DND-41 (cell line): ENCODE results near the gene CTXN1.
"Not testable (repeated sequence)": the region's sequence is repeated elsewhere in the genome, so short reads cannot be mapped to it uniquely, and the experiment has no call there.

Experiments used
- ATAC-seq: fragments of 200-7000 bp; cut with Tn5 transposase; 3 replicates; pipeline ENCODE4 v1.9.1; 2021; ENCODE audit warnings: low read depth; ENCODE audit not compliant: insufficient read depth
- DNase-seq: peaks from one replicate; pipeline ENCODE4 v3.0.0-alpha.2; 2020
- H2AFZ ChIP-seq: 2 replicates; pipeline ENCODE4 v1.6.0; 2012; ENCODE audit warnings: low read depth, low read length
- H3K27ac ChIP-seq: 2 replicates; pipeline ENCODE4 v1.5.1; 2012; ENCODE audit warnings: low read length, inconsistent platforms
- H3K27me3 ChIP-seq: fragments of 200-600 bp; sonication (generic); 2 replicates; pipeline ENCODE4 v1.6.0; 2012; ENCODE audit warnings: low read length, mild to moderate bottlenecking, inconsistent platforms; ENCODE audit not compliant: insufficient read depth, poor library complexity
- H3K36me3 ChIP-seq: 2 replicates; pipeline ENCODE4 v1.5.1; 2012; ENCODE audit warnings: low read length, inconsistent platforms; ENCODE audit not compliant: insufficient read depth
- H3K4me1 ChIP-seq: 2 replicates; pipeline ENCODE4 v1.5.1; 2012; ENCODE audit warnings: mild to moderate bottlenecking, low read length; ENCODE audit not compliant: insufficient read depth
- H3K4me2 ChIP-seq: 2 replicates; pipeline ENCODE4 v1.6.0; 2012; ENCODE audit warnings: mild to moderate bottlenecking, moderate library complexity, low read length, inconsistent platforms; ENCODE audit not compliant: insufficient read depth
- H3K4me3 ChIP-seq, 2 experiments: fragments of 200-600 bp in 1 of 2; shearing (Covaris generic) in 1 of 2; 2 replicates each; pipeline ENCODE4 v1.5.1; 2012 to 2016; ENCODE audit warnings: inconsistent platforms in 2 of 2, low read length in 2 of 2, mild to moderate bottlenecking in 2 of 2, low read depth in 1 of 2, moderate library complexity in 1 of 2
- H3K79me2 ChIP-seq: 2 replicates; pipeline ENCODE4 v1.6.0; 2012; ENCODE audit warnings: low read length, inconsistent platforms; ENCODE audit not compliant: insufficient read depth
- H3K9ac ChIP-seq: 2 replicates; pipeline ENCODE4 v1.6.0; 2012; ENCODE audit warnings: low read depth, mild to moderate bottlenecking, inconsistent platforms, low read length, moderate library complexity
- H3K9me3 ChIP-seq: 2 replicates; pipeline ENCODE4 v1.5.1; 2012; ENCODE audit warnings: low read length, moderate library complexity, mild to moderate bottlenecking, inconsistent platforms; ENCODE audit not compliant: insufficient read depth, severe bottlenecking
- H4K20me1 ChIP-seq: 2 replicates; pipeline ENCODE4 v1.6.0; 2012; ENCODE audit warnings: low read length; ENCODE audit not compliant: insufficient read depth
- CTCF ChIP-seq: IDR thresholded peaks from 2 replicates; pipeline ENCODE4 v1.5.1; 2012; ENCODE audit warnings: borderline replicate concordance, low read length, moderate library complexity, mild to moderate bottlenecking; ENCODE audit not compliant: poor library complexity, severe bottlenecking; ENCODE audit errors: extremely low read depth
- EZH2 ChIP-seq: IDR thresholded peaks from 3 replicates; pipeline ENCODE4 v1.6.1; 2012; ENCODE audit warnings: borderline replicate concordance, low read depth, mild to moderate bottlenecking, moderate library complexity, low read length, inconsistent platforms; ENCODE audit not compliant: severe bottlenecking

Gene CTXN1

GRCh38 chr19:7894612-7895309 is 31.2 kb downstream of the CTXN1 start:
- no peaks in the 10 kb centered on the region for H3K9me3 ChIP-seq
- no peaks in the 10 kb centered on the region for H3K27me3 ChIP-seq
- no peaks in the 10 kb centered on the region for H3K36me3 ChIP-seq
- no peak overlapping the region for H3K4me2 ChIP-seq
- H3K79me2 ChIP-seq: no peaks in the 10 kb centered on the region
- ATAC-seq (no peak), DNase-seq (no peak)
- H3K4me1 ChIP-seq: peaks cover 17% of the 10 kb centered on the region
- H3K27ac ChIP-seq: no peak overlapping the region
- H4K20me1 ChIP-seq: no peaks in the 10 kb centered on the region
- TF ChIP-seq EZH2 (no peak), CTCF (no peak)
- H3K4me3 ChIP-seq: no peak overlapping the region
- no peak overlapping the region for H2AFZ ChIP-seq
- H3K9ac ChIP-seq: no peak overlapping the region

- not testable (repeated sequence) for H3K27me3 ChIP-seq, H3K4me3 ChIP-seq, H3K4me2 ChIP-seq, H4K20me1 ChIP-seq, H3K36me3 ChIP-seq, H3K9me3 ChIP-seq, H3K79me2 ChIP-seq, H2AFZ ChIP-seq, DNase-seq, H3K9ac ChIP-seq, H3K27ac ChIP-seq, ATAC-seq
- H3K4me1 ChIP-seq: peaks cover 17% of the 10 kb centered on the region
These were observed 32.4 kb downstream of the CTXN1 start for GRCh38 chr19:7893362-7894101.

- no peaks in the 10 kb centered on the region for H3K79me2 ChIP-seq
- TF ChIP-seq CTCF: no peak
- TF ChIP-seq EZH2: no peak
- DNase-seq: no peak
- no peaks in the 10 kb centered on the region for H3K27me3 ChIP-seq
- H3K4me2 ChIP-seq: no peak overlapping the region
- no peaks in the 10 kb centered on the region for H4K20me1 ChIP-seq
- no peak overlapping the region for H3K9ac ChIP-seq
- peaks cover 20% of the 10 kb centered on the region for H3K4me1 ChIP-seq
- no peaks in the 10 kb centered on the region for H3K9me3 ChIP-seq
- no peak overlapping the region for H3K27ac ChIP-seq
- H3K4me3 ChIP-seq: no peak overlapping the region
- ATAC-seq: no peak
- no peak overlapping the region for H2AFZ ChIP-seq
- no peaks in the 10 kb centered on the region for H3K36me3 ChIP-seq
These were observed 37.1 kb downstream of the CTXN1 start for GRCh38 chr19:7888826-7889217.

- Histone ChIP-seq H3K27ac (no peak within 1 kb of the TSS), H3K4me2 (no peak within 1 kb of the TSS)
These were observed 37.6 kb downstream of the CTXN1 start, which contains the start of gene LRRC8E for GRCh38 chr19:7888145-7888825. TSS of gene LRRC8E (plus strand) at chr19:7888510. CDS start at chr19:7895604, 7,094 bp downstream.

More at GRCh38 chr19:7888145-7888825, 37.6 kb downstream of the CTXN1 start, which contains the start of gene LRRC8E:
- no peaks in the 10 kb centered on the region for H3K27me3 ChIP-seq
- TF ChIP-seq CTCF (no peak), EZH2 (no peak)
- H3K79me2 ChIP-seq: no peaks in the 10 kb centered on the region
- H3K36me3 ChIP-seq: no peaks in the 10 kb centered on the region
- peaks cover 20% of the 10 kb centered on the region for H3K4me1 ChIP-seq
- no peak within 1 kb of the TSS for H2AFZ ChIP-seq
- no peak within 1 kb of the TSS for H3K4me3 ChIP-seq
- no peak for DNase-seq
- no peak for ATAC-seq
- no peak within 1 kb of the TSS for H3K9ac ChIP-seq
- no peaks in the 10 kb centered on the region for H4K20me1 ChIP-seq
- no peaks in the 10 kb centered on the region for H3K9me3 ChIP-seq
